Measurements from ENCODE around the gene ZMIZ2. TPM values are rescaled to one million over a fixed set of nuclear protein-coding genes. Genes with fewer than 3 reads are reported as not detected.

Gene ZMIZ2
- total and polyA plus RNA-seq, 9 of the 15 experiments (the other 6 are each of a cell fraction or from before 2014, with no cell fraction given) = 0.13 to 40.3 (median 4.9) TPM

GRCh38 chr7:44797329-44798258 is 48.9 kb downstream of the ZMIZ2 start (continued):
- TF ChIP-seq ZBTB33 (CRISPR knock-in tag; IDR thresholded peaks at IDR 0.05) (no peak; the same call in 1 of the 2 replicates), ATF2 (CRISPR knock-in tag; IDR thresholded peaks at IDR 0.05) (no peak), CREB3L1 (IDR thresholded peaks at IDR 0.05; ENCODE audit: borderline replicate concordance, low read depth) (no peak), PBX2 (CRISPR knock-in tag; IDR thresholded peaks at IDR 0.05; ENCODE audit: low read depth) (no peak), PBX2 (tag; conservative IDR thresholded peaks at IDR 0.05; ENCODE audit: low read depth) (no peak), RBM34 (IDR thresholded peaks at IDR 0.05; ENCODE audit: borderline replicate concordance, insufficient read depth, low read length) (no peak), ZNF592 (IDR thresholded peaks at IDR 0.05) (no peak), KDM2B (CRISPR knock-in tag; IDR thresholded peaks at IDR 0.05) (no peak), TOE1 (IDR thresholded peaks at IDR 0.05; ENCODE audit: borderline replicate concordance) (no peak), TOE1 (CRISPR knock-in tag; IDR thresholded peaks at IDR 0.05; ENCODE audit: borderline replicate concordance, low read depth) (no peak), GTF2B (IDR thresholded peaks at IDR 0.05; ENCODE audit: extremely low read depth, insufficient read length) (peak; percentile 13), CXXC5 (CRISPR knock-in tag; IDR thresholded peaks at IDR 0.05) (no peak)
